ENCODE measurements around the gene IL17C. TPM values are rescaled to one million over a fixed set of nuclear protein-coding genes. Genes with fewer than 3 reads are reported as not detected.

IL17C gene
- total and polyA plus RNA-seq, 9 of the 15 experiments (the other 6 are each of a cell fraction or from before 2014, with no cell fraction given) = not detected

DNA sequence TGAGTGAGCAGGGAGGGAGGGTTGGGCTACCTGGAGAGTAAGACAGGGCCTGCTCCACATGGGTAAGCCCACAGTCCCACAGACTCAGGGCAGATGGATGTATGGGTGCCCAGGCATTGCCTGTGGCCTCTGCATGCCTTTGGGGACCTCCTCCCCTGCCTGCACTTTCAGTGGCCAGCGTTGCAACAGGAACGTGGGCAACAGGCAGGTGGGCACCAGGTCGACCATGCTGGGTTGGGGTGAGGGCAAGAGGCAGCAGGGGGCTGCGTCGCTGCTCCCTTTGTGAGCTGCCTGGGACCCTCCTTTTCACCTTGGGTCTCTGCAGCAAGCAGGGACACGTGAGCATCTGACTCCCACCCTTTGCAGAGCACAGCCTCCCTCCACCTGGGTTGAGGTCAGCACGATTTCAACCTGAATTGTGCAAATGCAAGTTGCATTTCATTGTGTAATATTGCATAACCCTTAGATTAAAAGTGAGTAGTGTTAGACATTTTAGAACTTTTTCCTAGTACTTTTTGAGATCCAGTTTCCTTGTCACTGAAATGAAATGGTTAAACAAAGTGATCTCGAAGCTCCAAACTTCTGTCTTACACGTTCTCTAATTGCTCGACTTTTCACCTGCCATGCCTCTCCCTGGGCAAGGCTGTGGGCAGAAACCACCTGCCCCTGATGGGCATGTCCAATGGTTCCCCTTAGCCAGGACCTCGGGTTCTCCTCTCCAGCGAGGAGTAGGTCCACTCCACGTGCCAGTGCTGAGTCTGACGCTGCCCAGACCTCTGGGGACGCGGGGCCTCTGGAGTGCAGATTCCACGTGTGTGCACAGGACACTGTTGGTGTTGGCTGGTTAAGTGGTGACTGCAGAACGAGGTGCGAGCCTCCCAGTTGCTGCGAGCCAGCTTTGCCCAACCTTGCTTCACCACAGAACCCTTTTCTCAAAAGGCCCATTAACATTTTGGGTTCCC is 32.9 kb upstream of the IL17C start:
- no TSS peak for BruUV-seq (replicated peaks)
- POLR2A ChIA-PET = no interaction called here

More for the DNA sequence above, 32.9 kb upstream of the IL17C start:
- Histone ChIP-seq H3K27ac (ENCODE audit: extremely low read depth, low read depth, low read length) (no peak overlapping the region), H3K36me3 (ENCODE audit: control insufficient read depth, insufficient read depth, low read length) (peaks cover 86% of the 10 kb centered on the region), H3K9me3 (replicated peaks; ENCODE audit: control insufficient read depth, insufficient read depth, low read depth, low read length) (no peaks in the 10 kb centered on the region), H4K20me1 (replicated peaks; ENCODE audit: control insufficient read depth, insufficient read depth, low read length) (no peaks in the 10 kb centered on the region), H3K4me1 (replicated peaks in 1 of 2; ENCODE audit: control insufficient read depth in 2 of 2, insufficient read depth in 2 of 2, low read length in 2 of 2) (no peaks in the 10 kb centered on the region), H3K9me1 (ENCODE audit: control insufficient read depth, insufficient read depth, low read length) (no peaks in the 10 kb centered on the region), H2AFZ (ENCODE audit: low read depth, low read length) (no peak overlapping the region), H3K4me2 (ENCODE audit: insufficient read depth, low read length) (no peak overlapping the region), H3K79me2 (ENCODE audit: control insufficient read depth, insufficient read depth, low read length) (no peaks in the 10 kb centered on the region), H3K4me3 (no peak overlapping the region), H3K9ac (ENCODE audit: insufficient read depth in 1 of 2, low read depth in 2 of 2, low read length in 2 of 2) (peak overlapping the region in 1 of 2 experiments; percentile 43; a peak in 1 of 4 replicates), H3K27me3 (ENCODE audit: control insufficient read depth in 2 of 2, insufficient read depth in 2 of 2, low read length in 2 of 2) (no peaks in the 10 kb centered on the region)
- TF ChIP-seq RBM22 (IDR thresholded peaks at IDR 0.05; ENCODE audit: low read depth, low read length, poor library complexity, severe bottlenecking) (peak; percentile 35), MTF1 (CRISPR knock-in tag; IDR thresholded peaks at IDR 0.05; ENCODE audit: borderline replicate concordance) (no peak), HCFC1 (IDR thresholded peaks at IDR 0.05; ENCODE audit: low read depth, low read length) (no peak), ERF (CRISPR knock-in tag; IDR thresholded peaks at IDR 0.05) (no peak), CEBPB (tag; IDR thresholded peaks at IDR 0.05) (peak; percentile 61), POLR2G (IDR thresholded peaks at IDR 0.05; ENCODE audit: low read depth, low read length) (peak; percentile 18; the same call in 1 of the 2 replicates), CEBPG (CRISPR knock-in tag; IDR thresholded peaks at IDR 0.05) (no peak), CEBPG (tag; conservative IDR thresholded peaks at IDR 0.05 in 1 of 2, IDR thresholded peaks at IDR 0.05 in 1 of 2) (peak; percentile 54 to 58; a peak in 3 of 4 replicates), IRF2 (CRISPR knock-in tag; IDR thresholded peaks at IDR 0.05) (0 out of 2 replicates have a peak, but pooled peaks have one; percentile 45)
- WGBS (ENCODE audit: insufficient coverage, low coverage, missing lambda C conversion rate) = 89% methylated on average over 20 of the region's 20 CpGs
- in situ Hi-C loops (cut with MboI) (no loop called here), intact Hi-C loops (cut with micrococcal nuclease) (no loop called here)
- FAIRE-seq = no peak
- ATAC-seq = no peak
- no peak for DNase-seq (ENCODE audit: extremely low read depth in 1 of 4, low spot score in 3 of 4)
- CTCF ChIA-PET (ENCODE audit: low intra/inter-chr PET ratio) = no interaction called here

Data from K562 (cell line).